Suprapubic skin (tissue), 3 donors: ENCODE data around the gene ERI3.

Experiments used
- CTCF ChIP-seq, 2 donors: fragments of 200-600 bp in 1 of 2; fragments of 450-650 bp in 1 of 2; sonication (generic) in 1 of 2; IDR thresholded peaks; one replicate each; pipeline ENCODE4 v1.5.1; 2016 to 2019; ENCODE audit warnings: antibody characterized with exemption in 2 of 2, mild to moderate bottlenecking in 1 of 2, moderate library complexity in 1 of 2
- EP300 ChIP-seq: sonication (generic); formaldehyde crosslinking; IDR thresholded peaks from one replicate; pipeline ENCODE4 v1.6.1; 2017; ENCODE audit warnings: antibody characterized with exemption
- POLR2A ChIP-seq, 2 donors: fragments of 450-650 bp; IDR thresholded peaks; one replicate each; pipeline ENCODE4 v1.6.1; 2017; ENCODE audit warnings: antibody characterized with exemption in 2 of 2, mild to moderate bottlenecking in 2 of 2, moderate library complexity in 2 of 2

- TF ChIP-seq CTCF (IDR thresholded peaks at IDR 0.05) (no peak), POLR2A (IDR thresholded peaks at IDR 0.05) (no peak), EP300 (no peak)
Observed at GRCh38 chr1:44210595-44210994, 144.5 kb downstream of the ERI3 start.
